ENCODE results near the gene ADAT3.
A peak's percentile ranks its signal among the peaks of the same experiment; 100 is the strongest.
"Not testable (repeated sequence)": the region's sequence is repeated elsewhere in the genome, so short reads cannot be mapped to it uniquely, and the experiment has no call there.

The ADAT3 gene

DNA sequence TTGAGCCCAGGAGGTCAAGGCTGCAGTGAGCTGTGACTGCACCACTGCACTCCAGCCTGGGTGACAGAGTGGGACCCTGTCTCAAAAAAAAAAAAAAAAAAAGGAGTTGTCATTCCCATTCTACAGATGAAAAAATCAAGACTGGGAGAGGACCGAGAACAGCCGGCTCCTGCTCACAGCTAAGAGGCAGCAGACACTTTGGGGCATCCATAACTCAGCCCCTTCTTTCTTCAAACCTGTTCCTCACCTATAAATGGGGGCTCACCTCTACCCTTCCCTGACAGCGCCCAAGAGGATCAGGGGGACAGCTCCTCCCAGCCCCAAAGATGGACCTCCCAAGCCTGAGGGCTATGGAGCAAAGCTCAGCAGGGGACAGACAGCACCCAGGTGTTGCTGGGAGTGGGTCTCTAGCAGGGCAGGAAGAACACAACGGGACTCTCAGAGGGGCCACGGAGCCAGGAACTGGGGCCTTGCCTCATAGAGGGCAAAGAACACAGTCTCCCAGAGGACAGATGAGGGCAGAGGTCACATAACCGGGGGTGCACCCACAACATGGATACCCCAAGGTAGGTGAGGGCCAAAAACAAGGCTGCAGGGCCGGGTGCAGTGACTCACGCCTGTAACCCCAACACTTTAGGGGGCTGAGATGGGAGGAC, 38.4 kb upstream of the ADAT3 start:
- DNase-seq (ENCODE audit: low spot score), result no peak

DNA sequence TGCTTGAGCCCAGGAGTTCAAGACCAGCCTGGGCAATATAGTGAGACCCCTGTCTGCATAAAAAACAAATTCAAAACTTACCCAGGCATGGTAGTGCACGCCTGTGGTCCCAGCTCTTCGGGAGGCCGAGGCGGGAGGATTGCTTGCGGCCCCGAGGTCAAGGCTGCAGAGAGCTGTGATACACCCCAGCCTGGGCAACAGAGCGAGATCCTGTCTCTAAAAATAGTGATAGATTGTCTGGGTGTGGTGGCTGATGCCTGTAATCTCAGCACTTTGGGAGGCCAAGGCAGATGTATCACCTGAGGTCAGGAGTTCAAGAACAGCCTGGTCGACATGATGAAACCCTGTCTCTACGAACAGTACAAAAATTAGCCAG, 37.9 kb upstream of the ADAT3 start:
- DNase-seq (ENCODE audit: low spot score), result no peak

DNA sequence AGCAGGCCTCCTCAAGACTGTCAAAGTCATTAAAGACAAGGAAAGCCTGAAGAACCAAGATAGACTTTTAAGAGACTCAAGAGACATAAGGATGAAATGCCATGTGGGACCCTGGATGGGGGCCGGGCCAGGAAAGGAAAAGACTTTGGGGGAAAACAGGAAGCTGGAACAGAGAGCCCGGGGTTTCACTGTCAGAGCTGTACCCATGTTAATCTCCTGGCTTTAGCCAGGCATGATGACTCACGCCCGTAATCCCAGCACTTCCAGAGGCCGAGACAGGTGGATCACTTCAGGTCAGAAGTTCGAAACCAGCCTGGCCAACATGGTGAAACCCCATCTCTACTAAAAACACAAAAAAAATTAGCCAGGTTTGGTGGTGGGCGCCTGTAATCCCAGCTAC, 36.2 kb upstream of the ADAT3 start:
- DNase-seq (ENCODE audit: low spot score), result no peak

DNA sequence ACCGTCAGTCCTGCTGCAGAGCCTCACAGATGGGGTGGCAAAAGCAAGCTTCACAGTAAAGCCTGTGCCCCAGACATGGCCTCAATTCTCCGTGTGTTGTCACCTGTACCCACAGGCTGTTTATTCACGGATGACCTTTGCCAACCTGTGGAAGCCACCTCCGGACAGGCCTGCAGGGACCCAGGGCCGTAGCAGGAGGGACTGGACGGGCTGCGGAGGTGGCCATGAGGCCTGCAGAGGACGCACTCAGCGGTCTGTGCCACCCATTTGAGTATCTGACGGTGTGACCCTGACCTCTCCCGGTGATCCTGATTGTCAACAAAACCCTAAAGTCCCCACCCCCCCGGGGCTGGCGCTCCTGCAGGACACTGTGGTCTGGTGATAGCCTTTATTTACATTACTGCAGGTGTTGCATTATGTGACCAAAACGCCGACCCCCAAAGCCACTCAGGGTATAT, 34.0 kb upstream of the ADAT3 start:
- no peak for DNase-seq (ENCODE audit: low spot score)

DNA sequence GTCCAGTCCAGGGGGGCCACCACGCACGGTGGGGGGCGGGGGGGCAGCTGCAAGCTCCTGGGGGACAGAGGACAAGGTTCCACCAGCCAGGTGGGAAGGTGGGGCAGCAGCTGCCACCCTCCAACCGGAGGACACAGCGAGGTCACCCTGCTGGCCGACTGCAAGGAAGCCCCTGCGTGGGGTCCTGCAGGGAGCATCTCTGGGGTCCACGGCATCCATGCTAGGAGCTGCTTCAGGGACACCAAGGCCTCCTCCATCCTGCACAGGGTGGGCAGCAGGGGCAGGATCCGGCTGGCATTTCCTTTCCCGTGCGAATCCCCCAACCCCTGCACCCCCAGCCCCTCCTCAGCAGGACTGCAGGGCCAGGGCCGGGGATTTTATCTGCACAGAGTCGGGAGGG, 33.6 kb upstream of the ADAT3 start:
- DNase-seq (ENCODE audit: low spot score), result no peak

DNA sequence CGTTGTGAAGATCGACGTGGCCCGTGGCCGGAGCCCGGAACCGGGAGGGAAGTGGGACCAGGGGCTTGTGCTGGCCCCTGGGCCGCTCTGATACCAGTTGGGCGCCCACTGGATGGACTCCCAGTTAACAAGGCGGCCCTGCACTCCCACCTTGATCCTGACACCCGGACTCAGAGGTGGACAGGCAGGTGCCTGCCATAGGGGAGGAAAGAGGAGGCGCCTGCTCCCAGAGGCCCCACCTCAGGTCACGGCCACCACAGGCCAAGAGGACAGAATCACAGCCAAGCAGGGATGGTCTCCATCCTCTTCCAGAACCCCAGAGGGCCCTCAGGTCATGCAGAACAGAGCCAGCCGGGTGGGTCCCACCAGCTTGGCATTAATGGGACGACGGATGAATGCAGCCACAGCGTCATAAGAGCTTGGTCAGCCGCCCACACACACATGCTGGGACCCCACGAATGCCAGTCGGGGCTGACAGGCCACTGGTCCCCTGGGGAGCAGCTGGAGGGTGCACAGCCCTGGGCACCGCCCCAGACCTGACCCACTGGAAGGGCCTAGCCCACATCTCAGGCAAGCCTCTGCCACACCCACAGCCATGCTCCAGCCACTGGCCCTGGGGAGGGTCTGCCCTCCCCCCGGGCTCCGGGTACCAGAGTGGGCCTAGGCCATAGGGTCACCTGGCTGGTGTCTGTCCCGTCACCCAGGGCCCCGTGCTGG, 32.2 kb upstream of the ADAT3 start:
- no peak for DNase-seq (ENCODE audit: low spot score)

DNA sequence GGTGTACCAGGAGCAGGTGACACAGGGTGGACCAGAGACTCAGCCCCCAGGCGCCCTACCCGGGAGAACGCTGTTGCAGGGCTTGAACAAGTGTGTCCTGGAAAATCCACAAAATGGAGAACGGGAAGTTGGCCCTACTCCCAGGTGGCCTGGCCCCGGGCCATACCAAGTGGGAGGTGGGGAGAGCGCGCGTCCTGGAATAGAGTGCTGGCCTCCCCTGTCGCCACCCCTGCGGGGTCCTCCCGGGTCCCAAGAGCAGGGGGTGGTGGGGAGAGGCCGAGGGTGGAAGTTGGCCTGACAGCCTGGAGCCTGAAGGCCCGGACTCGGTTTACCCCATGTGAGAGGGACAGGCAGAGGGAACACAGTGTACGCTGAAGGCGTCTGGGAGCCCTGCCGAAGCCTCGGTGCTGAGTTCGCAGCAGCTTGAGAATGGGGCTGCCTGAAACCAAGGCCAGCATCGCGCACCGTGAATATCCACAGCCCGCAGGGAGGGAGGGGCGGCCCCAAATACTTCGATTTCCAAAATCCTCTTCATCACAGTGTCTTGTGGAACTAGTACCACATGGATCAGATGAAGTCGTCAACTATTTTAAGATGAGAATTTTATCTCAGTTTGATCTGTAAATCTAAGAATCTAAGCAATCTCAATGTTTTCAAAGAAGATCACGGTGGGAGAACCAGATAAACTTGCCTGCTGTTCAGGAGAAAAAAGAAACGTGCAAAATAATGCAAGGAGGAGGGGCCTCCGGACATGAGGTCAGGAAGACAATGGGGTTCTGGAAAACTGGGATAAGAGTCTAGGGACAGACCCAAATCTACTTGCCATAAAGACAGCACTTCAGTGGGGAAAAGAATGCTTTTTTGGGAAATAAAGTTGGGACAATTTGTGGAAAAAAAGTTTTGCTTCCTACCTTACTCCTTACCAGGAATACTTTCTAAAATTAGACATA, 31.4 kb upstream of the ADAT3 start:
- no peak for DNase-seq (ENCODE audit: low spot score)

DNA sequence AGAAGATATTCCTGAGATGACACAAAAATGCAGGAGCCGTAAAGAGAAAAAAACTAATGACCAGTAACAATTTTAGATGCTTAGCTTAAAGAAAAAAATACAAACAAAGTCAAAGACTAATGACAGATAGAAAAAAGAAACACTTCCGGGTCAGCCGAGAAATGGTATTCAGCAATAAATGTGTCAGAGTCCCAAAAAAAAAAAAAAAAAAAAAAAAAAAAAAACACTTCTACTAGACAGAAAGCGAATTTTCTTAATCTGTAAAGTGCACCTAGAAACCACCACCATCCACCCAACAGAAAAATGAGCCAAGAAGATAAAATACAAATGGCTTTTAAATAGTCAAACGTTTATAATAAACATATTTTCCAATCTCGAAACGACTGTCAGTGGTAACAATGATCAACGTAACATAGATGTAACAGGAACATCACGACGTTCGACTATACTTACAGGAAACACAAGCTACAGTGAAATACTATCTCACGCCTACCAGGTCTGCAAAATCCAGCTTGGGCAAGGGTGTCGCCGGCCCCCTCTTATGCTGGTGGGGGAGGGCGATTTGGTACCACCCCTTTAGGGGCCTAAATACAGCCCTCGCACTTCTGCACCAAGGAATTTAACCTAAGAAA, 30.5 kb upstream of the ADAT3 start:
- DNase-seq (ENCODE audit: low spot score), result no peak

DNA sequence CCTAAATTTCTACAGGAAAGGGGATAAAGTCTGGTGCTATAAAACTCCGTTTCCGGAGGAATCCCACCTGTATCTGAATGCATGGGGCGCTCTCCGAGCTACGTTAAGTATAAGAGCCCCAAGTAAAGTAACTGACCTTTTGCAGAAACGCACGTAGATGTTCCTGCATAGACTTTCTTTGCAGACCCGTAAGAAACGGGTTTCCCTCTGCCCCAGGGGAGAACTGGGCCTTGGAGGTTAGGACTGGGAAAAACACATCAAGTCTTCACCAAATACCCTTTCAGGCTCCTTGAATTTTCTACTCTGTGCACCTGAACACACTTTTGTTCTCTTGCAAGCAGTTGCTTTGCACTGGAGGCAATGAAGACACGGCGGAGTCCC, 29.9 kb upstream of the ADAT3 start:
- not testable (repeated sequence) for DNase-seq (ENCODE audit: low spot score)

DNA sequence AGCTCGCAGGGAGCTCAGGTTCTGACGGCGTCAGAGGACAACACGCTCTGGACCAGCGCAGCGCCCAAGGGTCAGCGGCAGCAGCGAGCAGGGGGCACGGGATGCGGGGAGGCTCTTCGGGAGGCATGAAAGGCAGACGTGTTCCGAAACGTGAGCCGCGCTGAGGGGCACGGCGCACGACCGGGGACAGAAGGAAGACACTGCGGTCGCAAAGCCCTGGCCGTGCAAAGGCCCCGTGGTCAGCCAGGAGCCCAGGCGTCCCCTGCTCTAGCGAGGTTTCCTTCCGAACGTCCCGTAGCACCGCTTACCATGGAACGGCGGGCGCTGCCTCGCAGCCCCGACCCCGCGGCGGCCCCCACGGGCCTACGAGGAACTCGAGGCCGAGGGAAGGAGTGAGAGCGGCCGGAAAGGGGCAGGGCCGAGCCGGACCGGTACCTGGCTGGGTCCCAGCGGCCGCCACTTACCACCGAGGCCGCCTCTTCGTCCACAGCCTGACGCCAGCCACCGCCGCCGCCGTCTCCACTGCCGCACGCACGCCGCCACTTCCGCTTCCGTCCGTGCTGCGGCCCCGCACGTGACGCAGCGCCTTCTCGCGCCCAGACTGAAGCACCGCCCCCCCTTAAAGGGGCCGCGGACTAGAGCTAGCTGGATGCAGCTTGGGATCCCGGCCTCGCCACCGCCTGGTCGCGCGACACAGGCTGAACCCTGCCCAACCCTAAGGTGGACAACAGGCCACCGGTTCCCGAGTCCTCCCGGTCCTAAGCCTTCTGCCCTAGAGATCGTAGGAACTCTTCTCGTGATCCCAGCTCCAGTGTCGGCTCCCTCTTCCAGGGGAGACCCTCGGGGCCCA, 29.3 kb upstream of the ADAT3 start:
- peak; percentile 91 for DNase-seq (ENCODE audit: low spot score)

DNA sequence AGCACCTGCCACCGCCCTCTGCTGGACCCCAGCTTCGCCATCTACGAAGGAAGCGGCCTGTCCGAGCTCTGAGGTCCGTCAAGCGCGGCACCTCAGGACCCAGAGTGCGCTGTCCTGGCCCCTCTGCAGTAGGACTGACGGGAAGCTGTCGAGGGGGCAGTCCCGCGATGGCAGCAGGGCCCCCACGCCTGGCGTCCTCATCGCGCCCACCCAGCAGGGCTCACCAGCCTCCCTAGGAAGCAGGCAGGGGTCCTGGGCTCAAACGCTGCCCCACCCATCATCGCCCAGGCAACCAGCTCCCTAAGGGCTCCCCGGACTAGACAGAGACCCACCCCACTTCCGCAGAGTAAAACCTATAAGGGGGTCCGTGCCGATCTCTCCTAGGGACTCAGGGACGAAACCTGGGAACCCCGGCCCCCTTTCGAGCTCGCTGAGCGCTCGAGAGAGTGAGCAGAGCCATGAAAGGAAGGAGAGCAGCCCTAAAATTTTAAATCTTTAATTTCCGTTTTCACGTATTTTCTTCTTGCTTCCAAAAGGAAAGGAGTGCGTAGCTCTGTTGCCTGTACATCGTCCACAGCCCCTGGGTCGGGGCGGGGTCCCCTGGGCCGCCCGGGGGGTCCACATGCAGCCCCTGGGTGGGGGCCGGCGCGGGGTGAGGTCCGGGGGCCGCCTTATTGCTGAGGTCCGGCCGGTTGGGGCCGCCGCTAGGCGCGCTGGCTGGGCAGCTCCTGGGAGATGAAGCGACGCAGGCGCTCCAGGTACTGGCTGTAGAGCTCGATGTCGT, 28.5 kb upstream of the ADAT3 start:
- DNase-seq (ENCODE audit: low spot score), result peak; percentile 61

DNA sequence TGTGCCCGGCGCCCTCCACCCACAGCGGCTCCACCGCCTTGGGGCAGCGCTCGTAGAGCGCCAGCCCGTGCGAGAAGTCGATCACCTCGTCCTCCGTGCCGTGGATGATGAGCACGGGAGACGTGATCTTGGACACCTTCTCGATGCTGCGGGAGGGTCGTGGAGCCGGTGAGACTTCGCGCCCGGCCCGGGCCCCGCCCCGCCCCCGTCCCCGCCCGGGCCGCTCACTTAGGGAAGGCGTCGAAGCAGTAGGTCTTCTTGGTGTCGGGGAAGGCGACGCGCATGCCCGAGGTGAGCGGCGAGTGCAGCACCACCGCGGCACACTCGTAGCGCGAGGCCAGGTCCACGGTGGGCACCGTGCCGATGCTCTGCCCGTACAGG, 27.9 kb upstream of the ADAT3 start:
- not testable (repeated sequence) for DNase-seq (ENCODE audit: low spot score)

DNA sequence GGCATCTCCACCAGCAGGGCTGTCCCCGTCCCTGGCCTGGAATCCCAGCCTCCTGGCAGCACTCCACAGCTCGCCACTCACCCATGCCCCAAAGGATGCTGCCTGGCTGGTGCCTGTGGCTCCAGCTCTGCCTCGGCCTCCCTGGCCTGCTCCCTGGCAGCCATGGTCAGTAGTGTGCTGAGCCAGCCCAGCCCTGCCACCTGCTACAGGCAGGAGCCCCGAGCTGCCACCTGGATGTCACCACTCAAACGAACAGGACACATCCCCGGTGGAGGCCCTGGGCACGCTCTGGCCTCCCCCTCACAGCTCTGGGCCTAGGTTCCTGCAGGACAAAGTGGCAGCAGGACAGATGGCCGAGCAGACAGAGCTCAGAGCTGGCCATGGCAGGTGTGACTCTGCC, 26.6 kb upstream of the ADAT3 start:
- DNase-seq (ENCODE audit: low spot score), result not testable (repeated sequence)

DNA sequence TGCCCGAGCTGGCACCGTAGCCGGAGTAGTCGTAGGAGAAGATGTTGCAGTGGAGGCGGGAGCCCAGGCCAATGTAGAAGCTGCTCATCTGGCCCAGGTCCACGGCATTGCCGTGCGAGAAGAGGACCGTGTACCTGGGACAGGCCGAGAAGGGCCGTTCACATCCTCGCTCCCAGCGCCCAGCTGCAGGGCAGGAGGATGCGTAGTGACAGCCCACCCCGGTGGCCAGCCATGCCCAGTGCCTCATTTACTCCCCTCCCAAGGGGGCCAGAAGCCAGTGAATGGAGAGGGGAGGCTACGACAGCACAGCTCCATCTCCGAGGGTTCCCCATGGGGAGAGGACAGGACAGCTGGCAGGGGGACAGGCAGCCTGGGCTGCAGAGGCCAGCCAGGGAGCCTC, 25.2 kb upstream of the ADAT3 start:
- not testable (repeated sequence) for DNase-seq (ENCODE audit: low spot score)

DNA sequence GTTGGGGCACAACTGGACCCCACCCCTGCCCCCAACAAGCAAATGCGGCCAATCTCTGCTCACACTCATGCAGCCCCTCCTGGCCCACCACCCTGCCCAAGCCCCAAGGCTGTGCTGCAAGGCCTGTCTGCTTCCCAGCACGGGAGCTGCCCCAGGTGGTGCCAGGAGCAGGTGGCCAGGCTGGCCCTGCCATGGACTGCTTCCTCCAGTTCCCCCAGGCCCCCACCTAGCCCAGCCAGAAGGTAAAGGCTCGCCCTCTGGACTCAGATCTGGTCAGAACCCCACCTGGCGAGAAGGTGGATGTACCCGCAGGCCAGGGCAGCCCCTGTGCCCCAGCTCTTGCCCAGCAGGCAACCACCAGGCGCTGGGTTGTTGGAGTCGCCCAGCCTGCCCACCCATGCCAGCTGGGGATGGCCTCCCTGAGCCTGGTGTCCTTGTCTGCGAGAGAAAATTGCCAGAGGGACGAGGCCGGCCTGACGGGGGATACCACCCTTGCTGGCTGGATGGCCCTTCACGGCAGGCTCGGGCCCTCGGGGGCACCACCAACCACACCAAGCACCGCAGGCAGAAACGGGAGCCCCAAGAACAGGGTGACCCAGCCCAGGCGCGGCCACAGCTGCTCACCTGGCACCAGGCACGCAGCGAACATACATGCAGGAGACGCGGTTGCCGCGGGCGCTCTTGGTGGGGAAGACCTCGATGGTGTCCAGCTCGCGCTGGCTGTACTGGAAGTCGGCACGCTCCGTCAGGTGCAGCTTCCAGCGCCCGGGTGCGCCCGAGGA, 24.4 kb upstream of the ADAT3 start:
- no peak for DNase-seq (ENCODE audit: low spot score)

DNA sequence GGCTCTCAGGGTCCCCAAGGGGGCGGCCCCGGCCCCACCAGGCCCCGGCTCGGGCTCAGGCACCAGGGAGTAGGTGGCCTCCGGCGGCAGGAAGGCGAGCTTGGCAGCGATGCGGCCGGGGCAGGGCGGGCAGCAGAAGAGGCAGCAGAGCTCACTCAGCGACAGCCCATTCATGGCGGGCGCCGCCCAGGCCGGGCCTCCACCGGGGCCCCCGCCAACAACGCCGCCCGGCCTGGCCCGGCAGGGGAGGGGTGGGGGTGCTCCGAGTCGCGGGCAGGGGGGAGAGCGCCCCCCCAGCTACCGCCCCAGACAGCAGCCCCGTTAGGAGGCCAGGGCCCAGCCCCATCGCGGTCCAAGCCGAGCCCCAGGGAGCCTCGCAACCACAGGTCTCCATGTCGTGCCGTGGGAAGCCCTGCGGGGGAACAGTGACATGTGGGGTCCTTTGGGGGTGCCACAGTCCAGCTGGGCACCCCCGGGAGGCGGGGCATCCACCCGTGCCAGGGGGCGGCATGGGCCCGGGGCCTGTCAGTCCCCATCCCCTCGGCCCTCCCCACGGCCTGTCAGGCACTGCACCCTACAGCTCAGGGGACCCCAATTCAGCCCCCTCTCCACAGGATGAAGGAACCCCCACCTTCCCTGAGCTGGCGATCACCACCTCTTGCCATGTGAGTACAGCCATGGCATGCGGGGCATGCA, 23.7 kb upstream of the ADAT3 start:
- DNase-seq (ENCODE audit: low spot score), result not testable (repeated sequence)

DNA sequence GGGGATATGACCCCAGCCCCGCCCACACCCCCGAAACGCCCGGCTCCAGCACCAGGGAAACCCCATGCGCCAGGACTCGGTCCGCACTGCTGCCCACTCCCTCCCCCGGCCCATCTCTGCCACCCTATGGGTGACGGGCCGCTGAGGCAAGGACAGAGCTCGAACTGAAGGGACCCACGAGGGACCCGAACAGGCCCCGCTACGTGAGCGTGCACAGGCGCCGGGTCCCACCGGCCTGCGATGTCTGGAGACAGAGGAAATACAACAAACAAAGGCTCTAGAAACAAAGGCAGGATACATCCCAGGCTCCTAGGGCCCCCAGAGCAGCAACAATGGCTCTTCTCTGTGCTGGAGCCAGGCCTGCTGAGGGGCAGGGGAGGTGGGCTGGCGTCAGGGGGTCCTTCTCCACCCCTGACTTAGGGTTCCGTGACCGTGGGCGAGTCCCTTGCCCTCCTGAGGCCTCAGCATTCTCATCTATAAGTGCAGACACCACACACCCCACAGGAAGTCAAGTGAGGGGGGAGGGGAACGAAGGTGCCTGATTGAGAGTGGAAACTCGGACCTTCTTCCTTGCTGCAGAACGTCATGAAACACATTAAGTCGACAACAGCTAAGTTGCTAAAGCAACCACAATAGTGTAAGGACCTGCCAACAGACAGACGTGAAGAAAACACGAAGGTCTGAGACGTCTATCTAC, 23.0 kb upstream of the ADAT3 start:
- no peak for DNase-seq (ENCODE audit: low spot score)

Measured in iPS-NIHi11 (cell line).